DOHH2 (cell line): ENCODE data around the gene SMTNL1.

Experiments
- CTCF ChIP-seq: fragments of 200-600 bp; sonication (generic); IDR thresholded peaks from one replicate; pipeline ENCODE4 v1.5.1; 2014; ENCODE audit warnings: antibody characterized with exemption, mild to moderate bottlenecking, low read depth, low read length; ENCODE audit not compliant: poor library complexity, severe bottlenecking
- EZH2phosphoT487 ChIP-seq: fragments of 200-600 bp; sonication (generic); IDR thresholded peaks from 2 replicates; pipeline ENCODE4 v1.6.1; 2017; ENCODE audit warnings: borderline replicate concordance, mild to moderate bottlenecking, antibody characterized with exemption, low read length, moderate library complexity, mixed read lengths

- TF ChIP-seq EZH2phosphoT487 (no peak), CTCF (no peak)
These were observed 35.0 kb upstream of the SMTNL1 start for GRCh38 chr11:57502376-57502775.
